Measurements from ENCODE around the gene NDUFB10.

GRCh38 chr16:1922357-1922756, 37.0 kb upstream of the NDUFB10 start:
- TF ChIP-seq REST (IDR thresholded peaks at IDR 0.05; ENCODE audit: insufficient read depth in 1 of 2, low read depth in 2 of 2, low read length in 2 of 2) (no peak), POLR2AphosphoS5 (IDR thresholded peaks at IDR 0.05; ENCODE audit: low read depth, low read length) (no peak)

Data from PFSK-1 (cell line).